Activated naive CD8-positive, alpha-beta T cell treated with anti-CD3 and anti-CD28 coated beads, Interleukin-2, amount 50 U/mL, for 24 hours (primary cell): ENCODE measurements around the gene ZEB2.

Experiments
- ATAC-seq: fragments of 150-1000 bp; cut with Tn5 transposase; one replicate; pipeline ENCODE4 v1.10.0; 2021
- DNase-seq: peaks from one replicate; pipeline ENCODE4 v3.0.0; 2021
- H3K27ac Mint-ChIP-seq: one replicate; pipeline ENCODE4 v1.8.0; 2021; ENCODE audit warnings: mild to moderate bottlenecking, mixed read lengths
- H3K27me3 Mint-ChIP-seq: one replicate; pipeline ENCODE4 v1.8.0; 2021; ENCODE audit warnings: mixed read lengths
- H3K36me3 Mint-ChIP-seq: one replicate; pipeline ENCODE4 v1.8.0; 2021; ENCODE audit warnings: low read depth, mixed read lengths
- H3K4me1 Mint-ChIP-seq: one replicate; pipeline ENCODE4 v1.8.0; 2021; ENCODE audit warnings: mixed read lengths
- H3K4me3 Mint-ChIP-seq: one replicate; pipeline ENCODE4 v1.8.0; 2021; ENCODE audit warnings: mild to moderate bottlenecking, moderate library complexity, mixed read lengths
- H3K9me3 Mint-ChIP-seq: one replicate; pipeline ENCODE4 v1.8.0; 2021; ENCODE audit warnings: mixed read lengths

ZEB2 gene

DNA sequence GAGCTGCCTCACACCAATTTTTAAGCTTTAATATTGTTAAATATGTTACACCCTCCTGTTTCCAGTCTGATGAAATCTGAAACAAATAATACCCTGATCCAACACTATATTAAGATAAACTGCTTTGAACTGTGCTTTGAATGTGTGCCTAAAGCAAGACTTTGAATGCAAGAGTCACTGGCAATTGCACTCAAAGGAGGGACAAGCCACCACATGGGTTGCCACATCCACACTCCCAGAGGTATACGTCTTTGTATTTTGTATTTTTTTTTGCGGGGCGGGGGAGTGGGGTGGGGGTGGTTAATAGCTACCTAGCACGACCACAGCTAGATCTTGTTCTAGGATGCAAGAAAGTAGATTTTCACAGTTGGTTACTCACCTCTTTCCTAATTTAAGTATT, 1.8 kb upstream of the ZEB2 start:
- ATAC-seq = no peak
- no peaks in the 10 kb centered on the region for H3K9me3 Mint-ChIP-seq
- H3K27me3 Mint-ChIP-seq = peaks cover 49% of the 10 kb centered on the region
- H3K4me1 Mint-ChIP-seq = peaks cover 27% of the 10 kb centered on the region
- peaks cover 2% of the 10 kb centered on the region for H3K36me3 Mint-ChIP-seq
- no peak overlapping the region for H3K4me3 Mint-ChIP-seq
- no peak overlapping the region for H3K27ac Mint-ChIP-seq
- DNase-seq = no peak

DNA sequence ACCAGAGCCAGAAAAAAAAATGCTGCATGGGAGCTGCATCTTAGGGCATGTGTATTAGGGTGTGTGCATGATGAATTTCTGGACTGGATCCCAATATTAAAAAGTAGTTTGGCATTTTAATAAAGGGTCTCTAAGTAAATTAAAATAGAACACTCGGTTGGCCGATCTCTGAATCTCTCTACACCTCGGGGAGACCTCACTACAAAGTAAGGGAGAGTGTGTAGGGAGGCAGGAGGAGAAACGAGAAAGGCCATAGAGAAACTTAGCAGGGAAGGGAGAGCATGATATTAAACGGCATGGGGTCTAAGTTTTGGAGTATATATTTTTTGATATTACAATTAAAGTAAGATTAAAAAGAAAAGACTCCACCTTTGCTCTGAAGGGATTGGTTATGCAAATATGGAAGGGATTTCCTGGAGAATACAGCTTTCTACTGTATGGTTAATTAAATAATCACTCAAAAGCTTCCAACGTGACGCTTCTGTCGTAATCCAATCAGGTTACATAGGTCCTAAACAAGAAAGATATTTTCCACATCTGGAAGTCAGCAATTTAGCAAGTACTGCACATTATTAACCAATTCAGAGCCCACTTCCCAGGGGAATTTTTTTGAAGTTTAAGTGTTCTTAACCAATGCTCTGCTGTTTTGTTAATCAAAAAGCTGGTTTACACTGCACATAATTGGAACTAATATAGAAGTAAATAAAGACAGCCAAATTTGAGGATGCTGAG, 1.0 kb upstream of the ZEB2 start:
- DNase-seq (no peak), ATAC-seq (no peak)
- H3K27ac Mint-ChIP-seq = no peak overlapping the region
- H3K9me3 Mint-ChIP-seq = no peaks in the 10 kb centered on the region
- H3K4me1 Mint-ChIP-seq = peaks cover 27% of the 10 kb centered on the region
- peaks cover 43% of the 10 kb centered on the region for H3K27me3 Mint-ChIP-seq
- H3K36me3 Mint-ChIP-seq = peaks cover 2% of the 10 kb centered on the region
- H3K4me3 Mint-ChIP-seq = peak overlapping the region; percentile 6

DNA sequence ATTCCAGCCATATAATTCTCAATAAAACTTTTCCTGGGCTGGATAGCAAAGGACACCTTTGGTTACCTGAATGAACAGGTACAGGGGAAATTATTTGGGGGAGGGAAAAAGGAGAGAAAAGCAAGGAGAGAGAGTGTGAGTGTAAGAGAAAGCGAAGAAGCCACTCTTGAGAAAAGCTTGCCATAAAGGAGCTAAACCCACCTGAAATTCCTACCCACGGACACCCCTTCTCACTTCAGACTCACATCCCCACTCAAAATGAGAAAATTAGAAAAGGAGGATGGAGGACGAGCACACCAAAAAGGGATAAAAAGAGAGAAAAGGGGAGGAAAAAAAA, 354 bp downstream of the ZEB2 start:
- peaks cover 4% of the 10 kb centered on the region for H3K36me3 Mint-ChIP-seq

DNA sequence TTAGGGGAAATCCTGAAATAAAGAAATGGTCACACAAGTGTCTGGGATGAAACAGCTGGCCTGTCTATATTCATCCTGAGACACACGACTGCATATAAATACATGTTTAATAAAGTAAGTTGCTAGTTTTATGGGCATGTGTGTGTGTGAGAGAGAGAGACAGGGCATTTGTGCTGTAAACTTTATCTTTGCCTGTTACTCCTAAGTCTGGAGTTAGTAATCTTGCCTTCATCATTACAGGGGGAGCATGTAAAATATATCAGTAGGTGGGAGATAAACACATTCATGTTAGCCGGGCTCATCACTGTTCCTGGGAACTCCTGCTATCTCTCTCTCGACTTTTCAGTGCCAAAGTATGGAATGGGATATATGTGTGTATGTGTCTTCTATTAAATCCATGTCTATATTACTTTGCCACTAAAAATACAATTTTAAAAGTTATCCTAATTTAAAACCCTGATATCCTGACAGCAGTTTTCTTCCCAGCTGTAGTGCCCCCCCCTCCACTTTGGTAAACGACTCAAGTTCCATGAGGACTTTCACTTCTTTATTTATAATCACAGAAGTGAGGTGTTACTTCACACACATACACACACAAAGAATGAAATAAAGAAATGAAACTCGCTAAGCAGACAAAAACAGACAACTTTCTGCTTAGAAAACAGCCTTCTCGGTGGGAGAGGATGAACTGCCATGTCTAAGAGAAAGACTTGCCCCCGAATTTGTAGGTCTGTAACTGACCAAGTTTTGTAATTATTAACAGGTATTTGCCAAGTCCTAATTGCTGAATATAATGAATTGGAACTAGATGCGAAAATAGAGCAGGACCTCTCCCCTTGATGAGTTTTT, 947 bp downstream of the ZEB2 start:
- no peak overlapping the region for H3K27ac Mint-ChIP-seq
- H3K4me1 Mint-ChIP-seq = peaks cover 37% of the 10 kb centered on the region
- no peak overlapping the region for H3K4me3 Mint-ChIP-seq
- H3K9me3 Mint-ChIP-seq = no peaks in the 10 kb centered on the region
- H3K27me3 Mint-ChIP-seq = peaks cover 43% of the 10 kb centered on the region
- ATAC-seq (no peak), DNase-seq (no peak)
- peaks cover 9% of the 10 kb centered on the region for H3K36me3 Mint-ChIP-seq

More for the DNA sequence above, 354 bp downstream of the ZEB2 start:
- no peaks in the 10 kb centered on the region for H3K9me3 Mint-ChIP-seq
- no peak for ATAC-seq
- H3K4me1 Mint-ChIP-seq = peaks cover 33% of the 10 kb centered on the region
- no peak overlapping the region for H3K27ac Mint-ChIP-seq
- no peak for DNase-seq
- H3K27me3 Mint-ChIP-seq = peaks cover 38% of the 10 kb centered on the region
- H3K4me3 Mint-ChIP-seq = no peak overlapping the region

DNA sequence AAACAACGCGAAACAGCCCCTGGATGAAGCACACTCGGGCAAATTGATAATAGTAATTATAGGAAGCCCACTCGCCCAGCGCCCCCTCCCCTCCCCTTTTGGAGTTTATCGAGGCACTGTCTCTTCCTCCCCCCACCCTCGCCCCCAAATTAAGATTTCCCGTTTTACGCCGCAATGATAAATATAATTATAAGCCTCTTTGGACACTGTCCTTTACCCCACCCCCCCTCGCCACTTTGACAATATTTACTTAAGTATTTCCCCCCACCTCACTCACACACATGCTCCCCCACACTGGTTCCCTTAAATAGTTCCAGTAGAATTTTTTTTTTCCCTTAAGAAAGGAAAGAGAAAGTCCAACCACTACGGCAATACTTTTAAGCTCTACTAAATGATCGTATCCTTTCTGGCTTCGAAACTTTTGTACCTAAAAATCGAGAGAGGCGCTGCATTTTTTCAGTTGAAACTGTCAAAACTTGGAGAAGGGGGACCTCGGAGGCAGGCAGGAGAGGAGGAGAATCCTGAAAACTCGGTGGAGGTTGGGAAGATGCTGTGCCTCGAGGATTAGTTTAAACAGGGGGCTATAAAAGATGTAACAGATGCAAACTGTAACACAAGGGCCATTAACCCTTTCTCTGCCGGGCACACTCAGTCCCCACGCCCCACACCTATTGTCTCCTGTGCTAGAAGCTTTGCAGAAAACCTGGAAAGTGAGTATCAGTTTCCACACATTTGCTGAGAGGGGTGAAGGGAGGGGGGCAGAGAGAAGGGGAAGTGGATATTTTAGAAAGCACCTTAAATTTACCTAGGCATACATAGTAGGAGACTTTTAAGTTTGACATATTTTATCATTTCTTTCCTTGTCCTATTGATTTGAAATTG, 1.8 kb downstream of the ZEB2 start:
- no peak for ATAC-seq
- peaks cover 9% of the 10 kb centered on the region for H3K36me3 Mint-ChIP-seq
- H3K27ac Mint-ChIP-seq = no peak overlapping the region
- no peak overlapping the region for H3K4me3 Mint-ChIP-seq
- H3K27me3 Mint-ChIP-seq = peaks cover 41% of the 10 kb centered on the region
- H3K9me3 Mint-ChIP-seq = no peaks in the 10 kb centered on the region
- peaks cover 40% of the 10 kb centered on the region for H3K4me1 Mint-ChIP-seq
- DNase-seq = peak; percentile 25

DNA sequence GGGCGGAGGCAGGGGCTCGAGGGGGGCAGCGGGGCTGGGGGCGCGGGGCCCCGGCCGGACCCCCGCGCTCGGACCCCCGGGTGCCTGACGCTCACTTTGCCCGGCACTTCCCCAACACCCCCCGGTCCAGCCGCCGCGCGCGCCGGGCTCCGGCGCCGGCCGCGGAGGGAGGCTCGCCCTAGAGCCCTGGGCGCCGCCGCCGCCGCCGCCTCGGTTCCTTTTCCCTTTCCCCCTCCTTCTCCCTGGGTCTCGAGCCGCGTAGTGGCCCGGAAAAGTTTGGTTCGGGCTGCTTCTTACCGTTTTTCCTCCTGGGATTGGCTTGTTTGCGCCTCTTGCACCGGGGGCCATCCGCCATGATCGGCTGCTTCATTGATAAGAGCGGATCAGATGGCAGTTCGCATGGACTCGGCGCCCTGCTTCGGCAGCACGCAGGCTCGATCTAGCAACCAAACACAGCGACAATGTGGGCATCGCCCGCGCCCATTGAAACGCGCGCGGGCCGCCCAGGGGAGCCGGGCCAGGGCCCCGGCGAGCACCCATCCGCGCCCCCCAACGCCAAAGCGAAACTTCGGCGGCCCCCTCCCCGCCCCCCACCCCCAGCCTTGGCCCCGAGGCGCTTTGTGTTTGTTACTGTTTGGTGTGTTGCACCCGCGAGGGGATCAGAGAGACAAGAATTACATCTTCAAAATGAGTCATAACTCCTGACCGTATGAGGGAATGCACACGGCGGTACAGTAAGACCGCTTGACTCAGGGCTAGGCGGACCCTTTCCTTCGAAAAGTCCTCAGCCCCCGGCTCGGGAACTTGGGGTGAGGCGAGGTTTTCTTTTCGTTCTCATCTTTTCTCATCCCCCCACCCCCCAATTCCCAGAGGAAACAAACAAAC, 2.7 kb downstream of the ZEB2 start:
- ATAC-seq (peak; percentile 84), DNase-seq (peak; percentile 60)
- Mint-ChIP-seq H3K9me3 (no peaks in the 10 kb centered on the region), H3K4me1 (peaks cover 40% of the 10 kb centered on the region), H3K27ac (no peak overlapping the region), H3K4me3 (no peak overlapping the region), H3K36me3 (peaks cover 9% of the 10 kb centered on the region), H3K27me3 (peaks cover 38% of the 10 kb centered on the region)

GRCh38 chr2:144516411-144516980, 3.4 kb downstream of the ZEB2 start:
- DNase-seq (peak; percentile 41), ATAC-seq (peak; percentile 11)
- H3K4me1 Mint-ChIP-seq = peaks cover 47% of the 10 kb centered on the region
- H3K36me3 Mint-ChIP-seq = peaks cover 9% of the 10 kb centered on the region
- no peaks in the 10 kb centered on the region for H3K9me3 Mint-ChIP-seq
- H3K27ac Mint-ChIP-seq = peak overlapping the region; percentile 84
- peaks cover 35% of the 10 kb centered on the region for H3K27me3 Mint-ChIP-seq
- peak overlapping the region; percentile 91 for H3K4me3 Mint-ChIP-seq

- peaks cover 9% of the 10 kb centered on the region for H3K36me3 Mint-ChIP-seq
- H3K4me1 Mint-ChIP-seq = peaks cover 51% of the 10 kb centered on the region
- peaks cover 29% of the 10 kb centered on the region for H3K27me3 Mint-ChIP-seq
- peak overlapping the region; percentile 91 for H3K4me3 Mint-ChIP-seq
- H3K27ac Mint-ChIP-seq = peak overlapping the region; percentile 93
- ATAC-seq (peak; percentile 19), DNase-seq (peak; percentile 49)
- no peaks in the 10 kb centered on the region for H3K9me3 Mint-ChIP-seq
Measured at GRCh38 chr2:144515696-144516410, 4.1 kb downstream of the ZEB2 start.

DNA sequence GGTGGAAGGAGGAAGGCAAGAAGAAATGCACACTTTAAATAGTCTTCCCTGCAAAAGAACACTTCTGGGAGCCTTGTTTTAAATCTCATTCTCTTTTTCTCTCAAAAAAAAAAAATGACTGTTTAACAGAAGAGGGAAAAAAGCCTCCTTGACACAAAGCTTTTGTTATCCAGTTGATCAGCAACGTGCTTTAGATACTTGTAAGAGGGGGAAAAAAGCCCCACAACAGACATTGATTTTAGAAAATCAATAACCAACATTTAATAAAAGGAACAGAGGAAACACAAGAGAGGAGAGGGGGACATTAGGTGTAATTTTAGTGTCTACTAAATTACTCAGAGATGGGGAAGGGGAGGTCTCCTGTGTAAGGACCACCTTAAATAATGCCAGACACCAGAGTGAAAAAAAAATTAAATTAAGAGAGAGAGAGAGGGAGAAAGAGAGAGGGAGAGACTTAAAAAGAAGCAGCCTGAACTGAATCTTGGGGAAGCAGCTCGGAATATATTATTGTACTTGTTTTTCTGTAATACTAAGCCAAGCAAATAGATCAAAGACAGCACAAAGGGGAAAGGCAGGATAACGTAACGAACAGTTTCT, 4.7 kb downstream of the ZEB2 start:
- Mint-ChIP-seq H3K9me3 (no peaks in the 10 kb centered on the region), H3K4me1 (peaks cover 52% of the 10 kb centered on the region), H3K4me3 (peak overlapping the region; percentile 91), H3K27me3 (peaks cover 23% of the 10 kb centered on the region), H3K36me3 (peaks cover 9% of the 10 kb centered on the region), H3K27ac (peak overlapping the region; percentile 93)
- ATAC-seq (no peak), DNase-seq (no peak)

DNA sequence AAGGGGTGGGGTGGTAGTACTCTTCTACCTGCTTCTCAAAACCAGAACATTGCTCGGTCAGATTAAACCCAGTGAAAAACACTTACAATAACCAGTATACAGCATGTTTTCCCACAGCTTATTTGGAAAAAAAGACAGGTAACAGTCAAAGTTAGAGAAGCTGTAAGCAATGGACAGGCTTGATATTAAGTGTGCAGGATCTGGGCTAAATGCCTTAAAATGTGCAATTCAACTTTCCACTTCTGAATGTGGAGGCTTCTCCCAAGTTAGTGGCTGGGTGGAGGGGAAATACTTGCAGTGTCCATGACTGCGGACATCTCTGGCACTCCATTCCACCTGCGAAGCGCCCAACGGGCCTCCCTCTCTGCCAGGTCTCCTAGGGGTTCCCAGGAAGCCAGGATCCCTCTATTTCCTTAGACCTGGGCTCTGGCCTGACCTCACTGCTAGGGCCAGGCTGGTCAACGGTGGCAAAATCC, 5.3 kb downstream of the ZEB2 start:
- peaks cover 52% of the 10 kb centered on the region for H3K4me1 Mint-ChIP-seq
- no peak for ATAC-seq
- no peak overlapping the region for H3K27ac Mint-ChIP-seq

GRCh38 chr2:144513388-144514101, 6.4 kb downstream of the ZEB2 start:
- peaks cover 62% of the 10 kb centered on the region for H3K4me1 Mint-ChIP-seq

More for the DNA sequence above, 5.3 kb downstream of the ZEB2 start:
- Mint-ChIP-seq H3K27me3 (peaks cover 23% of the 10 kb centered on the region), H3K9me3 (no peaks in the 10 kb centered on the region), H3K4me3 (peak overlapping the region; percentile 91), H3K36me3 (peaks cover 9% of the 10 kb centered on the region)
- no peak for DNase-seq

DNA sequence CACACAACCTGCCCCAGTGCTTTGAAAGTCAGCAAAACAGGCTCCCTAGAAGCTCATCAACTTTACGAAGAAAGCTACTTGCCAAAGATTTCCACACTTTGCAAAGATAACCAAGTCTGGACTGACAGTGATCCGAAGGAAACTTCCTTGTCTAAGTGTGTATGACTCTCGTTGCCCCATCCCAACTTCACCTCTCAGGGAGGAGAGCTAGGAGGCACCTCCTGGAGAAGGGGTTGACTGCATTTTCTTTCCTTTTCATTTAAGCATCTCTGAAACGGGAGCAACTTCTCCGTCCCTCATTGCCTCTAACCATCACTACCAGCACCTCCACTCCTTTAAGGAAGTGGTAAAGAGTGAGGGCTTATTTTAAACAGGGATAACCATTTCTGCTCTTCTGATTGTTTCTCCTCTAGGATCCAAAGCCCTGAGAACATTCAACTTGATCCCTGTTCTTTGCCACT, 7.0 kb downstream of the ZEB2 start:
- no peak overlapping the region for H3K4me3 Mint-ChIP-seq
- H3K27me3 Mint-ChIP-seq = peaks cover 26% of the 10 kb centered on the region
- peaks cover 9% of the 10 kb centered on the region for H3K36me3 Mint-ChIP-seq
- ATAC-seq (no peak), DNase-seq (no peak)
- H3K9me3 Mint-ChIP-seq = no peaks in the 10 kb centered on the region
- H3K27ac Mint-ChIP-seq = peak overlapping the region; percentile 22
- peaks cover 68% of the 10 kb centered on the region for H3K4me1 Mint-ChIP-seq

More at GRCh38 chr2:144513388-144514101, 6.4 kb downstream of the ZEB2 start:
- ATAC-seq (no peak), DNase-seq (no peak)
- Mint-ChIP-seq H3K27me3 (peaks cover 26% of the 10 kb centered on the region), H3K36me3 (peaks cover 9% of the 10 kb centered on the region), H3K4me3 (peak overlapping the region; percentile 91), H3K27ac (no peak overlapping the region), H3K9me3 (no peaks in the 10 kb centered on the region)
